ENCODE measurements around the gene PCSK6. TPM values are rescaled to one million over a fixed set of nuclear protein-coding genes. Genes with fewer than 3 reads are reported as not detected.

Gene PCSK6
- total RNA-seq, 1 donor from 2014 or later = 33.8 TPM

DNA sequence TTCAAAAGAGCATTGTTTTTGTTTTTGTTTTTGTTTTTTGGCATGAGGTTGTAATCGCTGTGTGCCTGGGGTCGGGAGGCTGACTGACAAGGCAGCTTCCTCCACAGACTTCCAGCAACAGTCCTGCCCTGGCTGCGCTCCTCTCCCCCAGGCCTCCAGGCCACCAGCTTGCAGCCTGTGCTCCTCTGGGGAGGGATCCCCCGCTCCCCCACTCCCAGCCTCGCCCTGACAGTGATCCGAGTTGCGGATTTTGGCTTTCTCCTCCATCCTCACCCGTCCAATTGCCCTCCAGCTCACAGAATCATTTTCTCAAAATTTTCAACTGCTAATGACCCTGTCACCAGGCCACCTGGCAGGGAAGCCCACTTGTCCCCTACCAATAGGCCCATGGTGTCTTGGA lies 36.5 kb upstream of the PCSK6 start:
- intact Hi-C loops (cut with DNase I) = no loop called here
- no peak for ATAC-seq
- DNase-seq (ENCODE audit: missing footprints) = no peak

DNA sequence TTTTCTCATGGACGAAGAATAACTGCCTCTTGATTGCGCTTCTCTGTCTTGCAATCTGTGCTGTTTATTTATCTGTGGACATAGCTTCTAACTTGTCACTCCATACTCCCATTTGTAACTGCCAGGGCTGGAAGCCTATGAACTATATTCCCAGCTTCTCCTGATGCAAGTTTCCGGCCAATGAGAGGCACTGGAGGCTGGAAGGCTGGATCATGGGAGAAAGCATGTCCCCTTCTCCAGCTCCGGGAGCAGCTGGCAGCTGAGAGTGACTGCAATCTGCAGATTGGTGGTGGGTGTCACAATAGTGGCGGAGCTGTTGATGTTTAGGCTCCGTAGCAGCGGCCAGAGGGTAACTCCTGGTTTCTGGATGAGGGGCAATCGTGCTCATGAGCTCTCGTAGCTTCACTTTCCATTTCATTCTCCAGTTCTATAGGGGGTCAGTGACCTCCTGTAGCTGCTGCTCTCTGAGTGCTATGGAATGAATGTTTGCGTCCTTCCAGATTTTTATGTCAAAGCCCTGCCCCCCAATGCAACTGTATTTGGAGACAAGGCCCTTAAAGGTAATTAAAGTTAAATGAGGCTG lies 35.7 kb upstream of the PCSK6 start:
- DNase-seq (ENCODE audit: missing footprints) (no peak), ATAC-seq (no peak)
- intact Hi-C loops (cut with DNase I) = no loop called here

DNA sequence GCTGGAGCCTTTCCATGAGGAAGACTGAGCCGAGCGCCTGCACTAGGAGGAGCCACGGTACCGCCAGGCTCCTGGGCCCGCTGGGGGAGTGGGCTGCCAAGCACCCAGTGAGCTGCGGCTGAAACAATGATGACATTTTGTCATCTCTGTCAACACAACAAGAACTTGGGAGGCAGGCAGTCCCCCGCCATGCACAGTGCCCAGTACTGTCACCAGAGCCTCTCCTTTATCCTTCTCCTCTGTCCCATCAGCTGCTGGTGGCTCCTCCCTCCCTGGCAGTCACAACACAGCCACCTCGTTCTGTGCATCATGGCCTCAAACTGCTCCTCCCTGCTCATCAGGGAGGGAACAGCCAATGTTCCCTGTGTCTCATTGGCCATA lies 34.0 kb upstream of the PCSK6 start:
- intact Hi-C loops (cut with DNase I) = no loop called here
- ATAC-seq (no peak), DNase-seq (ENCODE audit: missing footprints) (no peak)

DNA sequence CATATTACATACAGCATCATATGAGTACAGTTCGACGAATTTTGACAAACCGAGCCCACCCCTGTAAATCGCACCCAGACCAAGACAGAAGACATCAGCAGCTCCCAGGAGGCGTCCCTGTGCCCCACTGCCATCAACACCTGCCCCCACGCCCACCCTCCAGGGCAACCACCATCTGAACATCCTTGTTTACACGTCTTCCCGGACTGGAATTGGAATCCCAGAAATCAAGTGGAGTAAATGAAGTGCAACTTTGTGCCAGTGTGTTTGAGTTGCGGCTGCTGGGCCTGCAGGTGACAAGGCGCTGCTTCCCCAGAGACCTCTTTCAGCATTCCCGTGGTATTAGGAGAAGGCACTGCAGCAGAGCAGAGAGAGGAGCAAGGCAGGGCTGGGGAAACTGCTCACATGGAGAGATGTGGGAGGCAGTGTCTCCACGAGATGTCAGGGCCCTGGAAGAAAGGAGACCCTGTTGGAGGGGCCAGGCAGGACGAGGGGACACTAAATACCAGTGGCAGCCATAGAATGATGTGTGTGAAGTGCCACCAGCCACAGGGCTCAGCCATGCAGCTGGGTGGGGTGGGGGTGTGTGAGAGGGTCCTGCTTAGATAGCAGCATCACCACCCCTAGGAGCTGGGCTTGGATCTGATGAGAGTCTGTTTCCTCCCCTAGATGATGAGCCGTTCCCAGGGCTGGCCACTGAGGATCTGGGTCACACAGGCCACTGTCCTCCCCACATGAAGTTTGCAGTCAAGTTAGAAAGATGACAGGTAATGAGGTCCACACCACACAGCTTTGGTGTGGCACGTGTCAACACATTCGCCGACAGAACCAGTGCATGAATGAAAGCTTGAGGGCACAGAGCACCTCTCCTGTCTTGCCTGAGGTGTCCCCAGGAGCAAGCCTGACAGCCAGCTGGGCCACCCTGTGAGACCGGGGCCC lies 33.4 kb upstream of the PCSK6 start:
- intact Hi-C loops (cut with DNase I) = no loop called here
- ATAC-seq (no peak), DNase-seq (ENCODE audit: missing footprints) (no peak)

DNA sequence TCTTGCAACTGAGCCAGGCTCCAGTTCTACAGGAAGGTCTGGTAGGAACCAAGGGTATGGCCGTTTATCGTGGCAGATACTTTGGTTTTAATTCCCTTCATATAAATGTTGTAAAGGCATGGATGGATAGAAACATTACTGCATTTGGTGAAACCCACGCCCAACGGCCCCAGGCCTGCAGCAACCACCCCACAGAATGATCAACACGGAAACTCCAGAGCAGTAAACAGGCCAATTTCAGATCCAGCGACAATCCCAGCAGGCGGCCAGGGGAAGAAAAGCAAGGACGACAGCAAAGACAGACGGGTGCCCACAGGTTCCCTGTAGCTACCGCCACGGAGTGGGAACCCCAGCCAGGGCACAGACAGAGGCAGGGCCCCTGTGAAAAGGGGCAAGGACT lies 32.6 kb upstream of the PCSK6 start:
- ATAC-seq (no peak), DNase-seq (ENCODE audit: missing footprints) (no peak)
- intact Hi-C loops (cut with DNase I) = no loop called here

DNA sequence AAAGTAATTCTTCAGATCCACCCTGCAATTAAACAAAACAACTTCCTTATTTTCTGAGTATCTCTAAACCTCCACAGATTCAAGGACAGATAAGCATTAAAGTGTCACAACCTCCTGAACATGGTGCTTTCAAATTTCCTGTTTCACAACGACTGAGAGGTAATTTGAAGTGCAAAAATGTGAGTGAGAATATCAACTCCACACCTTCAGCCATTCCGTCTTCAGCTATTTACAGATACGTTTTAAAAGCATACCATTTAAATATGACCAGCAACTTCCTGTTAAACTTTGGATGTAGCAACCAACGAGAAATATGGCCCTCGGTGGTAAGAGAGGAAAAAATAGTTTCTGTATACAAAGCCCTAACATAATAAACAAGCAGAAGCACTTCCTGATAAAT lies 32.1 kb upstream of the PCSK6 start:
- intact Hi-C loops (cut with DNase I) = no loop called here
- ATAC-seq = no peak
- no peak for DNase-seq (ENCODE audit: missing footprints)

DNA sequence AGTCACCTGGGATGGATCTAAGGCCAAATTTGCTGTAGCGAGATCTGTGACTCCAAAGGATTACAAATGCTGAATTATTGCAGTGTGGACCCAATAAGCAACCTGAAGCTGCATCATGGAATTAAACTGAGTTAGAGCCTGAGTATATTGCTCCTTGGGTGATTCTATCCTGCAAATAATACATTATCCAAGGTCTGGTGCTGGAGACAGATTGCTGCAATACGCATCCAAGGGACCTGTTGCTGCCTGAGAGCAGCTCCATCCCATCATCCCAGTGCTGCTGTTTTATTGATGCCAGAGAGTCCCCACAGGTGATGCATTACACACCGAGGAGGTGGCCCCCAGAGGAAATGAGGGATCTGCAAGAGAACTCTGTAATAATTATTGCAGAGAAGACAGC lies 31.6 kb upstream of the PCSK6 start:
- DNase-seq (ENCODE audit: missing footprints) (no peak), ATAC-seq (no peak)
- intact Hi-C loops (cut with DNase I) = no loop called here

DNA sequence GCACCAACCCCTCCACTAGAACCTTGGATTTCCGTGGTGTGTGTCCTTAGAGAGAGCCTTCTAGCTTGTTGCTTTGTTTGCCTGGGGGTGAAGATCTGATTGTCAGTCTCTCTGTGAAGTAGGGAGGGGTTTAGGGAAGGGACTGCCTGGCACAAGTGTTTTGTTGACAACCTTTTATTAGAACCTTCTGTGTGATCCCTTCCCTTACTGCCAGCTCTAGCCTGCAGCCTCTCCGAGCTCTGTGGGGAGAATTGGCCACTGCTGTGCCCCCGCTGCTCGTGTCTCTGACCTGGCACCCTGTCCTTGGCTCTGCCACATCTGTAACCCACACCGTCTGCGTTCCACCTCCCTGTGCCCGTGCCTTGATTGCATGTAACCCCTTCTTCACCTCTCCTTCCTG lies 30.9 kb upstream of the PCSK6 start:
- ATAC-seq = peak; percentile 80
- intact Hi-C loops (cut with DNase I) = no loop called here
- DNase-seq (ENCODE audit: missing footprints) = no peak

DNA sequence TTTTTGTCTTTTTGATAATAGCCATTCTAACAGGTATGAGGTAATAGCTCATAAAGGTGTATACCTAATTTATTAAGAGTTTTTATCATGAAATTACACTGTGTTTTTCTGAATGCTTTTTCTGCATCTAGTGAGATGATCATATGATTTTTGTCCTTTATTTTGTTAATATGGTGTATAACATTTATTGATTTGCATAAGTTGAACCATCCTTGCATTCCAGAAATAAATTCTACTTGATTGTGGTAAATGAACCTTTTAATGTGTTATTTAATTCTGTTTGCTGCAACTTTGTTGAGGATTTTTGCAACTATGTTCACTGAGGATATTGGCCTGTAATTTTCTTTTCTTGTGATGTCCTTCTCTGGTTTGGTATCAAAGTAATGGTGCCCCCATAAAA lies 28.0 kb upstream of the PCSK6 start:
- intact Hi-C loops (cut with DNase I) = no loop called here
- ATAC-seq (no peak), DNase-seq (ENCODE audit: missing footprints) (no peak)

DNA sequence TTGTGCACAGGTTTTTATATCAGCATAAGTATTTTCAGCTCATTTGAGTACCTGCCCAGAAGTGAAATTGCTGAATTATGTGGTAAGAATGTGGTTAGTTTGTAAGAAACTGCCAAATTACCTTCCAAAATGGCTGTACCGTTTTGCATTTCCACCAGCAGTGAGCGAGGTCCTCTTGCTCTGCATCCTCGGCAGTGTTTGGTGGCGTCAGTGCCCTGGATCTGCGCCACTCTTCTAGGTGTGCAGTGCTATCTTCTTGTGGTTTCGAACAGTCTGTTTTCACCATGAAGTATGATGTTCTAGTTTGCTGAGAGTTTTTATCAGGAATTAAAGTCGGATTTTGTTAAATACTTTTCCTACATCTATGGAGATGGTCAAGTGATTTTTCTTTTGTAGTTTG lies 24.8 kb upstream of the PCSK6 start:
- ATAC-seq (no peak), DNase-seq (ENCODE audit: missing footprints) (no peak)
- intact Hi-C loops (cut with DNase I) = no loop called here

DNA sequence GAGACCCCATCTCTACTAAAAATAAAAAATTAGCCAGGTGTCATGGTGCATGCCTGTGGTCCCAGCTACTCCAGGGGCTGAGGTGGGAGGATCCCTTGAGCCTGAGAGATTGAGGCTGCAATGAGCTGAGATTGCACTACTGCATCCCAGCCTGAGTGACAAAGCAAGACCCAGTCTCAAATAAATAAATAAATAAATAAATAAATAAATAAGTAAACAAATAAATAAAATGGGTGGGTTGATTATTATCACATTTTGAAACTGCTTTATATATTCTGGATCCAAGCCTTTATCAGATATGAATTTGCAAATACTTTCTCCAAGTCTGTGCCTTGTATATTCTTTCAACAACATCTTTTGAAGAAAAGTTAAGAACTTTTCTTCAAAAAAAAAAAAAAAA lies 22.2 kb upstream of the PCSK6 start:
- DNase-seq (ENCODE audit: missing footprints) (no peak), ATAC-seq (no peak)
- intact Hi-C loops (cut with DNase I) = no loop called here

DNA sequence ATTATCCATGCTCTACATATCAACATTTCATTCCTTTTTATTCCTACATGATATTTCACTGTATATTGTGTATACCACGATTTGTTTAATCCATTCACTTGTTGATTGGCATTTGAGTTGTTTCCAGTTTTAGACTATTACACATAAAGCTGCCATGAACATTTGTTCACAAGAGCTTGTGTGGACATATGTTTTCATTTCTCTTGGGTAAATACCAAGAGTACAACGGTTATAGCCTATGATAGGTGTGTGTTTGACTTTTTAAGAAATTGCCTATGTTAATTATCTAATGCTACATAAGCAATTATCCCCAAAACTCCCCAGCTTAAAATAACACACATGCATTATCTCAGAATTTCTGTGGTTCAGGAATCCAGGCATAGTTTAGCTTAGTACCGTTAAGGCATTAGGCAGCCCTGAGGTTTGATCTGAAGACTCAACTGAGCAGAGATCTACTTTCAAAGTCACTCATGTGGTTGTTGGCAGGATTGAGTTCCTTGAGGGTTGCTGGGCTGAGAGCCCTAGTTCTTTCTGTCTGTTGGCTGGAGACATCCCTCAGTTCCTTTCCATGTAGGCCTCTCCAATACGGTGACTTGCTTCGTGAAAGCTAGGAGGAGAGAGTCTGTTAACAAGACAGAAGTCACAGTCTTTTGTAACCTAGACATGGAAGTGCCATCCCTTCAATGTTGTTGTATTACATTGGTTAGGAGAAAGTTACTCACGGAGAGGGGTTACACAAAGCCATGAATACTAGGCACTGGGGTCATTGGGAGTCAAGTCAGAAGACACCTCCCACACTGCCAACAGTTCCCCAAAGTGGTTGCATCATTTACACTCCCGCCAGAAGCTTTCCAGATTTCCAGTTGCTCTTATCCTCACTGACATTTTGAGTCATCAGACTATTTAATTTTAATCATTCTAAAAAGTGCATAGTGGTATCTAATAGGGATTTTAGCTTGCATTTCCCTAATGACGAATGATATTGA lies 21.0 kb upstream of the PCSK6 start:
- ATAC-seq = peak; percentile 63
- DNase-seq (ENCODE audit: missing footprints) = no peak
- intact Hi-C loops (cut with DNase I) = no loop called here

DNA sequence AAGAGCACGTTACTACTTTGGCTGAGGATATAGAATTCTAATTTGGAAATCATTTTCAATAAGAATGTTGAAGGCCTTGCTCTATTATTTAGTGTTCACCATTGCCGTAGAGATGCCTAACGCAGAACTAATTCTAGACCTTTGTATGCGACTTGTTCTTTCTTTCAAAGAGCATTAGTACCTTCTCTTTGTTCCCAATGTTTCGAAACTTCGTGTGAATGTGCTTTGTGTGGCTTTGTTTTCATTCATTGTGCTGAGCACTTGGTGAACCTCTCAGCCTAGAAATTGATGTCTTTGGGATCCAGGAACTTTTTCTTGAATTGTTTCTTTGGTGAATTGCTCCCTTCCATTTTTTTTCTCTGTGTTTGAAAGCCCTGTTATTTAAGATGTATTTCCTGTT lies 19.8 kb upstream of the PCSK6 start:
- intact Hi-C loops (cut with DNase I) = no loop called here
- ATAC-seq = no peak

DNA sequence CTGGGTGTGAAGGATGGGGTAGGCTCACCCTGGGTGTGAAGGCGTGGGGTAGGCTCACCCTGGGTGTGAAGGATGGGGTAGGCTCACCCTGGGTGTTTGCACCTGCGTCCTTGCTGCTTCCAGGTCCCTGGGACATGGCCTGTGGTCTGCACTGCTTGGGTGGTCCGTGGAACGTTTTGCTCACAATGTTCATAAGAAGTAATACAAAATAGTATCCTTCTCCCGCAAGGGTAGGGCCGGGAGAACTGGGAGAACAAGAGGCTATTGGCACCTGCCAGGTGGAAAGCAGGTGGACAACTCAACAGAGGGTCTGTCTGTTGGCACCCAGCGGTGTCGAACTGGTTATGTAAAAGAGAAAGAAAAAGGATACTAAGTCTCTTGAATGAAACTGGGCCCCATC lies 17.0 kb upstream of the PCSK6 start:
- DNase-seq (ENCODE audit: missing footprints) (no peak), ATAC-seq (no peak)
- intact Hi-C loops (cut with DNase I) = no loop called here

More for the DNA sequence above, 19.8 kb upstream of the PCSK6 start:
- no peak for DNase-seq (ENCODE audit: missing footprints)

DNA sequence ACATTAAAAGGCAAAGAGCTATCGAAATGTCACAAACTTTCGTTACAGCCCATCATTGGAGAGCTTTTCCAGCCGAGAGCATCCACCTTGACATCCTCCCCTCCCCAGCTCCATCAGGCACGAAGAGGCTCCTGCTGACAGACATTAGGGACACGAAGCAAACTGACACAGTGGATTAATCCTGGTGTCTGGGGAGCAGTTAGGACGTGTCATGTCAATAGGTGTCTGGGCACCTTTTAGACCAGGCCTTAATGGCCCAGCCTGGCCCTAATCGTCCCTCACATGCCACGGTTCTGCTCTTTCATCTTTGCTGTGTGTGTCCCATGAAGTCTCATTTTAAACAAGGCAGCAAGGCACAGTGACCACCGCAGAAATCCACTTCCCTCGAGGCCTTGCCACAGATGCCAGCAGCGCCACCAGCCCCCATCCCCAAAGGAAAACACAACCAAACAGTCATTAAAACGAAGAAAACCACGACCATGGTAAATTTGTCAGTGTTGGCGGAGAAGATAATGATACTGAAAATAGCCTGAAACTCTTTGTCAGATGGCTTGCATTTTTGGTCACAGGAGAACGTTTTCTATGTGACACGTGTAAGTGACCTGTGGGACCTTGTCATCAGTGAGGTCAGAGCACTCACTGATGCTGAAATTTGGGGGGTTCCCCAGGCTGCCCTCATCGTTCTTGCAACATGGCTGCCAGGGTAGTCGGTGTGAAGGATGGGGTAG lies 16.3 kb upstream of the PCSK6 start:
- ATAC-seq (no peak), DNase-seq (ENCODE audit: missing footprints) (no peak)
- intact Hi-C loops (cut with DNase I) = no loop called here

DNA sequence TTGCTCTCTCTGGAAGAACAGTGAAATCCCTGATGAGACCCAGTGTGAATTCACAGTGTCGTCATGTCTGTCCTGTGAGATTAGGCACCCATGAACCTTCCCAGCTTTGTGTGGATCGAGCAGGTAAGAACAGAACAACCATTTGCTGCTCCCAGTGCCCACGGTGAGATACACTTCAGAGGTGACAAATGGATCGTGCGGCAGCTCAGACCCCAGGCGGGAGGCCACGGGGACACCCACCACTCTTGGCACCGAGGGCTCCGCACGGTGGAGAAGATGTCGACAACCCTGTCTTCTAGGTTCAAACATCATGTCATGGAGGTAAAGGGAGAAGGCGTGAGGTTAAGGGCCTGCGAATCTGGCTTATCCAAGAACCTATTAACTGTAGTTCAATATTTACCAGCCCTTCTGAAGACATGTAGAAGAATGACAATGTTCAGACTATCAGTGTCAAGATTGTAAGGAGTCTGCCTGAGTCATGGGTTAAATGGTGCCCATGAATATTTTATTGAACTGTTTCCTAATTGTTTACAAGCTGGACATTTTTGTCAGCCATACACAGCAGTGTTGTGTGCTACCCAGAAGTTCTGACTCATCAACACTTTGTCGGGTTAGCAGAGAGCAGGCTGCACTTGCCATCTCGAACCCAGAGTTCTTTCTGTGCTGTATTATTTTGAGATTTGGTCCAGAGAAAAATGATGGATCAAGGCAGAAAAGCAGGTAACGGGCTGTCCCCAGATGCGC lies 15.5 kb upstream of the PCSK6 start:
- no peak for DNase-seq (ENCODE audit: missing footprints)
- intact Hi-C loops (cut with DNase I) = loop anchor here (5.0 kb wide), 3 partner anchors 63 to 203 kb away; no protein-coding TSS in a partner anchor
- ATAC-seq = no peak

DNA sequence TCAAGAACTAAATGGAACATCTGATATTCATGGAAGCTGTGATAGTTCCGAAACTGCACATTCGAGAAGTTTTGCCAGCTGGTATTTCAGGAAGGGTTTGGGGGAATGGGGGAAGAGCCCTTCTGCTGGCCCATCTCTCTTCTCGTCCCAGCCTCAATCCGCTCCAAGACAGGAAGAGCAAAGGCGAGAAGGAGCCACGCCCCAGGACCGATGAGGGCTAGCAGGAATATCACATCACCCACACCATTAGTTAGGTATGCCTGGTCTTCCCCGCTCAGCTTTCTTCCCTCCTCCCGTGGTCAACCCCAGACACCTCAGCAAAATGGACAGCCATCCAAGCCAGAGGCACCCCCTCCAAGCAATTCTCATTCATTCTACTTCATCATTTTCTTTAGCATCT lies 14.9 kb upstream of the PCSK6 start:
- intact Hi-C loops (cut with DNase I) = loop anchor here (5.0 kb wide), 3 partner anchors 62 to 202 kb away; no protein-coding TSS in a partner anchor
- ATAC-seq (no peak), DNase-seq (ENCODE audit: missing footprints) (no peak)

DNA sequence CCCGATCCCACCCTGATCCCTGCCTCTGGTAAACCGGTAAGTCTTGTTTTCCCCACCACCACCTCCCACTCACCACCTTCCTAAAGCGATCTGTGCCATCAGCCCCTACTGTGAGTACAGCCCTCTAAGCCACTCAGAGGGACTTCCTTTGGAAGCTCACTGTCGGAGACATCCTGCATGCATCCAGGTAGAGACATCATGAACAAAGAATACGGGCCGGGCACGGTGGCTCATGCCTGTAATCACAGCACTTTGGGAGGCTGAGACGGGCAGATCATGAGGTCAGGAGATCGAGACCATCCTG lies 13.7 kb upstream of the PCSK6 start:
- ATAC-seq = no peak
- intact Hi-C loops (cut with DNase I) = loop anchor here (5.0 kb wide), 3 partner anchors 61 to 201 kb away; no protein-coding TSS in a partner anchor
- DNase-seq (ENCODE audit: missing footprints) = no peak

All from Right ventricle myocardium inferior (tissue), 1 donor.